ENCODE results near the gene SLC9B2.
"Not testable (repeated sequence)": the region's sequence is repeated elsewhere in the genome, so short reads cannot be mapped to it uniquely, and the experiment has no call there.

Gene SLC9B2

DNA sequence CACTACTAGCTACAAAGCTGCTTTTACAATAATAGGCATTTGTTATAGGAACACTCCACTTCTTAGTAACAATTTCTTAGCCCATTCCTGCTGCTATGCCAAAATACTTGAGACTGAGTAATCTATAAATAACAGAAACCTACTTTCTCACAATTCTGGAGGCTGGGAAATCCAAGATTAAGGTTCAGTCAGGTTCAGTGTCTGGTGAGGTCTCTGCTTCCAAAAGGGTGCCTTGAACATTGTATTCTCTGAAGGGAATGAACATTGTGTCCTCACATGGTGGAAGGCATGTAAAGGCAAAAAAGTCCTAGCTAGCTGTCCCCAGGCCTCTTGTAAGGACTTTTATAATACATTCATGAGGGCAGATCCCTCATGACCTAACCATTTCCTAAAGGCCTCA is 64.0 kb downstream of the SLC9B2 start:
- DNase-seq, result no peak

DNA sequence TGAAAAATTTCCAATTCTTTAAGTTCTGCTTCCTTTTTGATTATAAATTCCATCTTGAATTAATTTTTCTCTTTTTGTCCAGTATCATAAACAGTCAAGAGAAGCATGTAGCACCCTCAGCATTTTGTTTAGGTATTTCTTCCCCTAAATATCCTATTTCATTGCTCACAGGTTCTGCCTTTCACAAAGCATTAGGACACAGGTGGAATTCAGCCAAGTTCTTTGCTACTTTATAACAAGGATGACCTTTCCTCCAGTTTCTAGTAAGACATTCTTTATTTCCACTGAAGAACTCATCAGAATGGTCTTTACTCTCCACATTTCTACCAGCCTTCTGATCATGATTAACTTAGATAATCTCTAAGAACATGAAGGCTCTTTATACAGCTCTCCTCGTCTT is 64.5 kb downstream of the SLC9B2 start:
- no peak for DNase-seq

DNA sequence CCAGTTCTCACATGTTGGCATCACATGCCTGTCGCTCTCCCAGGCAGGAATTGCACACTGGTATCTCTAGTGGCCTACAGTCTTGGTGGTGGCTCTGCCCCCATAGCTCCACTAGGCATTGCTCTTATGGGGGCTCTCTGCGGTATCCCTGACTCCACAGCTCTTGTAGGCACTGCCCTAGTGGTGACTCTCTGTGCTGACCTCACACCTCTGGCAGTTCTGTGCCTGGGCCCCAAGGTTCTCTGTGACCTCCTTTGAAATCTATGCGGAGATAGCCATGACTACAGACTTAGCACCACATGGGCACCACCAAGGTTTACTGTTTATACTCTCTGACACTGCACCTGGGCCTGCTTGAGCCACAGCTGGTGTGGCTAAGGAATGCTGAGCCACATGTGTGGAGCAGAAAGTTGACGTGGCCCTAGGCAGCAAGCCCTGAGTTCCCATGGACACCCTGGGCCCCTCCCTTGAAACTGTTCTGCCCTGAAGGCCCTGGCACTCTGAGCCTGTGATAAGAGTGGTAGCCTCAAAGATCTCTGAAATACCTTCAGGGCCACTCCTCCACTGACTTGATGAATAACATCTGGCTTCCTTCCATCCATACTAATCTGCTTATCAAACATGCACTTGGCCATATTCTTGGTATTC is 65.1 kb downstream of the SLC9B2 start:
- DNase-seq, result no peak

DNA sequence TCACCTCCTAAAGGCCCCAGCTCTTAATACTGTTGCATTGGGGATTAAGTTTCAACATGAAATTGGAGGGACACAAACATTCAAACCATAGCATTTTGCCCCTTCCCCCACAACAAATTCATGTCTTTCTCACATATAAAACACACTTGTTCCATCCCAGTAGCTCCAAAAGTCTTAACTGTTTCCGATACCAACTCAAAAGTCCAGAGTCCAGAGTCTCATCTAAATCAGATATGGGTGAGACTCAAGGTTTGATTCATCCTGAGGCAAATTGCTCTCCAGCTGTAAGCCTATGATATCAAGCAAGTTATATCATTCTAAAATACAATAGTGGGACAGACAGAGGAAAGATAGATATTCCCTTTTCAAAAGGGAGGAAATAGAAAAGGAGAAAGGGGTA is 65.8 kb downstream of the SLC9B2 start:
- no peak for DNase-seq

DNA sequence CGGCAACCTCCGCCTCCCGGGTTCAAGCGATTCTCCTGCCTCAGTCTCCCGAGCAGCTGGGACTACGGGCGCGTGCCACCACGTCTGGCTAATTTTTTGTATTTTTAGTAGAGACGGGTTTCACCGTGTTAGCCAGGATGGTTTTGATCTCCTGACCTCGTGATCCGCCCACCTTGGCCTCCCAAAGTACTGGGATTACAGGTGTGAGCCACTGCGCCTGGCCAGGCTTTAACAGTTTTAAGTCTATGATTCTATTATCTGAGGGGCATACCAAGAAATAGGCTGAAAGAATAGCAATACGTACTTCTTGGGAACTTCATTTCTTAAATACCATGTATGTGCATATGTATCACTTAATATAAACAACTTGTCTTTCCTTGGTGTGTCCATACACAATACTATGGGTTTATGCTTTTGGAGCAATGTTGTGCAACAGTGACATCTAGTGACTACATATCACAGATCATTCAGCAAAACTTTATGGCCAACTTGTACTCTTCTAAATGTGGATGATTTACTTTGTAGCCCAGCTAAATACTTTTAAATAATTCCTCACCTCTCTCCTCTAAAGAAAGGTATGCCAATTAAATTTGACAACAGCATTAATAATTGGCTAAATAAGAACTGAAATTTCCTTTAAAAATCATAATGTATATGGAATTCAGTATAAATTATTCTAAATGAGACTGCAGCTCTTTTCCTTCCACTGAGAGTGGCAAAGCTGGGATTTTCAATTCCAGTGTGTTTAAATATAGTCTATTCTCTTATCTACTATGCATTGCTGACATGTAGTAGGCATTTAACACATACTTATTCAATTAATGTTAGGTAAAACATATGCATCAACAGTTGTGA is 67.5 kb downstream of the SLC9B2 start:
- peak; percentile 67 for DNase-seq

DNA sequence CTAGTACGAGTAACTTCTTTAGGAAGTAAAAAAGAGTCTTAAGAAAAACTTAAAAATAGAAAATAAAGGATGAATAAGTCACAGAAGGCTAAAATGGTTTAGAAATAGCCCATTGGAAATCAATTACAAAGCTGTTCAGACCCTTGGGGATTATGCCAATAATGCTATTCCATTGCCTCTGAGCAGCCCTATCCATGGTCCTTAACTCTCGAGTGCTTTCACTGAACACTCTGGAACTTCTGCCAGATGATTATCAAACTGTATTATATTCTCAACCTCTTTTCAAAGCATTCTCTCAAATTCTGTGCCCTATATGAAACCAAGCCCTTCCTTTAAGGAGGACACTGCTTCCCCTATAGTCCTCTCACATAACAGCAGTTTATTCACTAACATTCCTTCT is 74.0 kb downstream of the SLC9B2 start:
- no peak for DNase-seq

DNA sequence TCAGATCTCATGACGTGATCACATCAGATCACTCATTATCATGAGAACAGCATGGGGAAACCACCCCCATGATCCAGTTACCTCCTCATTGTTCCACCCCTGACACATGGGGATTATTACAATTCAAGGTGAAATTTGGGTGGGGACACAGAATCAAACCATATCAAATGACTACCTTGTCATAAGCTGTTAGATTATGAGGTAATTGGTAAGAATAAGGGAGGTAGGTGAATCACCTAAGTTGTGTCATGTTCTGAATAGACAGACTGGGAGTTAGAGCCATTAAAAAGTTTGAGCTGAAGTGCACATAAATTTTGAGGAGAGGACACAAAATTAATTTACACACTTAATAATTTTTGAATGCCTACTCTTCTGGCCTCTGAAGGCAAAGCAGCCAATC is 81.8 kb downstream of the SLC9B2 start:
- no peak for DNase-seq

DNA sequence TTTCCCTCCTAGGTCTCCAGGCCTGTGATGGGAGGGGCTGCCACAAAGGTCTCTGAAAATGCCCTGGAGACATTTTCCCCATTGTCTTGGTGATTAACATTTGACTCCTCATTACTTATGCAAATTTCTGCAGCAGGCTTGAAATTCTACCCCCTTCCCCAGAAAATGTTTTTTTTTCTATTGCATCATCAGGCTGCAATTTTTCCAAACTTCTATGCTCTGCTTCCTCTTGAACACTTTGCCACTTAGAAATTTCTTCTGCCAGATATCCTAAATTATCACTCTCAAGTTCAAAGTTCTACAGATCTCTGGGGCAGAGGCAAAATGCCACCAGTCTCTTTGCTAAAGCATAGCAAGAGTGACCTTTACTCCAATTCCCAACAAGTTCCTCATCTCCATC is 82.6 kb downstream of the SLC9B2 start:
- DNase-seq, result not testable (repeated sequence)

DNA sequence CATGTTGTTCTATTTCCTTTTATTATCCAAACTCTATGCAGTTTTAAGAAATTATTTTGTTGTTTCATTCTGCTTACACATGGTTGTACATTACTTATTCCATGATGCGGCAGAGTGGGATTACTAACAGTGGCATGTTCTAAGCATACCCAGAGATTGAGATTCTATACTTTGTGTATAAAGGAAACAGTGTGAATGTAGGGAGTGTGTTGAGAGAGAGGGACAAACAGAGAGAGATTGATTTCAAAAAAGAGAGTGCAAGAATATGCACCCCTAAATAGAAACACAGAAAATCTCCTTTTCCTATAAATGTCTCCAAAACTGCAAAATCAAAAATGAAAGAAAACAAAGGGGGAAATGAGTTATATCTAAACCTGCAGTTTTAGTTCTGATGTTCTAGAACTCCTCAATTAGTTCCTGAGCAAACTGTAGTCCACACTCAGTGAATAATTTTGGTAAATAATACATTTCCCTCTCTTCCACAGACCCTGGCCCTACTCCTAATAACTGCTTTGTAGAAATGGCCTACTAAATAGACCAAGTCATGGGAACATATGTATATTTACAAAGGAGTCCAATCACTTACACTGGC is 88.0 kb downstream of the SLC9B2 start:
- DNase-seq, result peak; percentile 20

DNA sequence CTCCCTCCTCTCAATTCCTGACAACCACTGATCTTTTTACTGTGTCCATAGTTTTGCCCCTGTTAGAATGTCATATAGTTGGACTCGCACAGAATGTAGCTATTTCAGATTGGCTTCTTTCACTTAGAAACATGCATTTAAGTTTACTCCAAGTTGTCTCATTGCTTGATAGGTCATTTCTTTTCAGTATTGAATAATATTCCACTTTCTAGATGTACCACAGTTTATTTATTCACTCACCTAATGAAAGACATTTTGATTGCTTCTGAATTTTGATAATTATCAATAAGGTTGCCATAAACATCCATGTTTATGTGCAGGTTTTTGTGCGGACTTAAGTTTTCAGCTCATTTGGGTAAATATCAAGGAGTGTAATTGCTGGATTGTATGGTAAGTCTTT is 95.6 kb downstream of the SLC9B2 start:
- no peak for DNase-seq
